Ascending aorta (tissue), 2 donors: Measurements from ENCODE around the gene EVA1A. TPM values are rescaled to one million over a fixed set of nuclear protein-coding genes. Genes with fewer than 3 reads are reported as not detected.
"Not testable (repeated sequence)": the region's sequence is repeated elsewhere in the genome, so short reads cannot be mapped to it uniquely, and the experiment has no call there.

ENCODE experiments used
- DNase-seq, 2 donors: peaks; one replicate each; pipeline ENCODE4 v3.0.0-alpha.2; 2019; ENCODE audit warnings: low spot score in 2 of 2
- H3K27ac ChIP-seq, 2 donors: fragments of 200-600 bp; sonication (generic); one replicate each; pipeline ENCODE4 v1.5.1; 2016 to 2017; ENCODE audit warnings: mild to moderate bottlenecking in 1 of 2
- H3K27me3 ChIP-seq: fragments of 200-600 bp; sonication (generic); one replicate; pipeline ENCODE4 v1.5.1; 2017
- H3K36me3 ChIP-seq, 2 donors: fragments of 200-600 bp; sonication (generic); one replicate each; pipeline ENCODE4 v1.5.1; 2016
- H3K4me1 ChIP-seq, 2 donors: fragments of 200-600 bp; sonication (generic); one replicate each; pipeline ENCODE4 v1.5.1; 2016 to 2017; ENCODE audit warnings: mild to moderate bottlenecking in 1 of 2
- H3K4me3 ChIP-seq, 2 donors: fragments of 200-600 bp; sonication (generic); one replicate each; pipeline ENCODE4 v1.5.1; 2016 to 2017; ENCODE audit warnings: mild to moderate bottlenecking in 1 of 2
- H3K9me3 ChIP-seq, 2 donors: fragments of 200-600 bp; sonication (generic); one replicate each; pipeline ENCODE4 v1.5.1; 2016
- CTCF ChIP-seq, 3 experiments: fragments of 200-600 bp in 2 of 3; fragments of 450-650 bp in 1 of 3; sonication (generic) in 2 of 3; IDR thresholded peaks; one replicate each; pipeline ENCODE4 v1.5.1; 2016 to 2019; ENCODE audit warnings: antibody characterized with exemption in 3 of 3, mild to moderate bottlenecking in 1 of 3, moderate library complexity in 1 of 3
- intact Hi-C: fragments of 100-400 bp; cut with DNase I; formaldehyde crosslinking; loops from one replicate; pipeline ENCODE4 v1.15.1; 2023
- total RNA-seq: library from RNA; depleted of rRNA; stranded (reverse); fragments of >200 nt; gene quantifications from one replicate; pipeline ENCODE4 v1.1.0, GENCODE V29; 2016

Gene EVA1A
- total RNA-seq, 1 donor from 2014 or later = not detected

GRCh38 chr2:75484840-75485239 is 75.9 kb downstream of the EVA1A start:
- Histone ChIP-seq H3K27me3 (no peaks in the 10 kb centered on the region), H3K4me3 (no peak overlapping the region), H3K9me3 (no peaks in the 10 kb centered on the region), H3K27ac (no peak overlapping the region), H3K4me1 (no peaks in the 10 kb centered on the region), H3K36me3 (no peaks in the 10 kb centered on the region)
- no peak for DNase-seq
- intact Hi-C loops = no loop called here
- no peak for TF ChIP-seq CTCF (IDR thresholded peaks at IDR 0.05)

- H3K4me1 ChIP-seq = no peaks in the 10 kb centered on the region
- H3K27me3 ChIP-seq = no peaks in the 10 kb centered on the region
- TF ChIP-seq CTCF (IDR thresholded peaks at IDR 0.05) = no peak
- no peaks in the 10 kb centered on the region for H3K9me3 ChIP-seq
- DNase-seq = no peak
- intact Hi-C loops = no loop called here
- no peak overlapping the region for H3K4me3 ChIP-seq
- no peak overlapping the region for H3K27ac ChIP-seq
- H3K36me3 ChIP-seq = no peaks in the 10 kb centered on the region
Measured at GRCh38 chr2:75483878-75484277, 76.9 kb downstream of the EVA1A start.

GRCh38 chr2:75482398-75482797 is 78.3 kb downstream of the EVA1A start:
- Histone ChIP-seq H3K36me3 (no peaks in the 10 kb centered on the region), H3K27me3 (no peaks in the 10 kb centered on the region), H3K9me3 (no peaks in the 10 kb centered on the region), H3K4me3 (no peak overlapping the region), H3K27ac (no peak overlapping the region), H3K4me1 (no peaks in the 10 kb centered on the region)
- no peak for DNase-seq
- intact Hi-C loops = no loop called here
- no peak for TF ChIP-seq CTCF (IDR thresholded peaks at IDR 0.05)

- H3K27me3 ChIP-seq = no peaks in the 10 kb centered on the region
- no peaks in the 10 kb centered on the region for H3K36me3 ChIP-seq
- intact Hi-C loops = no loop called here
- H3K4me3 ChIP-seq = no peak overlapping the region
- TF ChIP-seq CTCF (IDR thresholded peaks at IDR 0.05) = no peak
- no peaks in the 10 kb centered on the region for H3K4me1 ChIP-seq
- no peaks in the 10 kb centered on the region for H3K9me3 ChIP-seq
- no peak overlapping the region for H3K27ac ChIP-seq
- DNase-seq = no peak
Measured at GRCh38 chr2:75480971-75481836, 79.5 kb downstream of the EVA1A start.

GRCh38 chr2:75477696-75478095 is 83.0 kb downstream of the EVA1A start:
- H3K4me1 ChIP-seq, H3K9me3 ChIP-seq, intact Hi-C loops, DNase-seq, H3K36me3 ChIP-seq, H3K27ac ChIP-seq, H3K27me3 ChIP-seq, H3K4me3 ChIP-seq: not testable (repeated sequence)

GRCh38 chr2:75476761-75477160 is 84.0 kb downstream of the EVA1A start:
- Histone ChIP-seq H3K4me1 (no peaks in the 10 kb centered on the region), H3K36me3 (no peaks in the 10 kb centered on the region), H3K27me3 (no peaks in the 10 kb centered on the region), H3K27ac (no peak overlapping the region), H3K4me3 (no peak overlapping the region), H3K9me3 (no peaks in the 10 kb centered on the region)
- DNase-seq = no peak
- intact Hi-C loops = no loop called here
- no peak for TF ChIP-seq CTCF (IDR thresholded peaks at IDR 0.05)
